HFF-Myc (cell line): ENCODE data around the gene KY.
"Not testable (repeated sequence)": the region's sequence is repeated elsewhere in the genome, so short reads cannot be mapped to it uniquely, and the experiment has no call there.

ENCODE experiments used
- DNase-seq: peaks from one replicate; pipeline ENCODE4 v3.0.0-alpha.2; 2011; ENCODE audit warnings: low read depth; ENCODE audit errors: extremely low read depth
- H3K4me3 ChIP-seq: replicated peaks from 2 replicates; pipeline ENCODE4 v1.5.1; 2011; ENCODE audit warnings: low read depth, mild to moderate bottlenecking, control low read depth, low read length
- TF ChIP-seq, protein P1 (sequence below): IDR thresholded peaks from 2 replicates; pipeline ENCODE4 v1.5.1; 2012; ENCODE audit warnings: mild to moderate bottlenecking, low read depth, low read length, control low read depth; ENCODE audit errors: missing control alignments

The KY gene

DNA sequence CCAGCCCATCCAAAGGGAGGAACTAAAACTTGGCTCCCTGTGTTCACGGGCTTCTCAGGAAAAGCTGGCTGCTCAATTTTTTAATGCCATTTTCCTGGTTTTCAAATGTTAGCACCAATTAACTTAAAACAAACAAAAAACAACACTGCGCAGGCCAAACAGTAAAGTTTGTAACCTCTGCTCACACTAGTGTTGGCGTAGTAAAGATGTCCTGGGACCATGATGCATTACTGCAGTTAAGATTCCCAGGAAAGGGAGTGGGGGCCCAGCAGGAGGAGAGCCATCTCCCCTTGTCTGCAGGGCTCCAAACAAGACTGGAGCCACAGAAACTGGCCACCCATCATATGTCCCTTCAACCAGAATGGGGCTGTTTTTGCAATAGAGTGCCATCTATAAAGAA lies 74.0 kb downstream of the KY start:
- TF ChIP-seq, protein P1, sequence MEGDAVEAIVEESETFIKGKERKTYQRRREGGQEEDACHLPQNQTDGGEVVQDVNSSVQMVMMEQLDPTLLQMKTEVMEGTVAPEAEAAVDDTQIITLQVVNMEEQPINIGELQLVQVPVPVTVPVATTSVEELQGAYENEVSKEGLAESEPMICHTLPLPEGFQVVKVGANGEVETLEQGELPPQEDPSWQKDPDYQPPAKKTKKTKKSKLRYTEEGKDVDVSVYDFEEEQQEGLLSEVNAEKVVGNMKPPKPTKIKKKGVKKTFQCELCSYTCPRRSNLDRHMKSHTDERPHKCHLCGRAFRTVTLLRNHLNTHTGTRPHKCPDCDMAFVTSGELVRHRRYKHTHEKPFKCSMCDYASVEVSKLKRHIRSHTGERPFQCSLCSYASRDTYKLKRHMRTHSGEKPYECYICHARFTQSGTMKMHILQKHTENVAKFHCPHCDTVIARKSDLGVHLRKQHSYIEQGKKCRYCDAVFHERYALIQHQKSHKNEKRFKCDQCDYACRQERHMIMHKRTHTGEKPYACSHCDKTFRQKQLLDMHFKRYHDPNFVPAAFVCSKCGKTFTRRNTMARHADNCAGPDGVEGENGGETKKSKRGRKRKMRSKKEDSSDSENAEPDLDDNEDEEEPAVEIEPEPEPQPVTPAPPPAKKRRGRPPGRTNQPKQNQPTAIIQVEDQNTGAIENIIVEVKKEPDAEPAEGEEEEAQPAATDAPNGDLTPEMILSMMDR = no peak
- H3K4me3 ChIP-seq = no peak overlapping the region
- DNase-seq = no peak

- TF ChIP-seq, protein P1 = no peak
- no peak for DNase-seq
- H3K4me3 ChIP-seq = no peak overlapping the region
Measured at GRCh38 chr3:134576426-134576825, 74.4 kb downstream of the KY start.

GRCh38 chr3:134569899-134570298 lies 80.9 kb downstream of the KY start:
- not testable (repeated sequence) for H3K4me3 ChIP-seq, DNase-seq

GRCh38 chr3:134568790-134569189 lies 82.0 kb downstream of the KY start:
- DNase-seq = no peak
- TF ChIP-seq, protein P1 = no peak

DNA sequence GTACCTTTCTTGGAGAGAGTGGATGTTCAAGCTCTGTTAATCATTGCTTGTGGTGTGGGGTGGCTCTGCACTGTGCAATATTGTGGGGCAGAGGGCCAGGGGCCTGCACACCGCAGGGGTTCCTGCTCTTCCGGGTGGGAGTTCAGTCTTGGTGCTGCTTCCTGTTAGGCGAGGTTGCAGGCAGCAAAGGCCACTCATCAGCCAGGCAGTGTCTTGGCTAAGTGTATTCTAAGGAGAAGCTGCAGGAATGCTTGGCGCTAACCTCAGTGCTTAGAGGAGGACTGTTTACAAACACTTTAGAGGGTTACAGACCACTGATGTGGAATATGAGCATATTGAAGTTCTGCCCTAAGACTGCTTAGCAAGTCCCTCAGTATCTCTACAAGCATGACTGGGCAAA lies 83.2 kb downstream of the KY start:
- no peak overlapping the region for H3K4me3 ChIP-seq
- no peak for DNase-seq
- TF ChIP-seq, protein P1 = no peak

More at GRCh38 chr3:134568790-134569189, 82.0 kb downstream of the KY start:
- no peak overlapping the region for H3K4me3 ChIP-seq

GRCh38 chr3:134564991-134565390 lies 85.8 kb downstream of the KY start:
- DNase-seq = no peak
- TF ChIP-seq, protein P1 = no peak
- H3K4me3 ChIP-seq = no peak overlapping the region

GRCh38 chr3:134563601-134564000 lies 87.2 kb downstream of the KY start:
- DNase-seq = no peak
- no peak overlapping the region for H3K4me3 ChIP-seq
- TF ChIP-seq, protein P1 = no peak

- TF ChIP-seq, protein P1 = no peak
- no peak overlapping the region for H3K4me3 ChIP-seq
- no peak for DNase-seq
Measured at GRCh38 chr3:134562055-134562454, 88.8 kb downstream of the KY start.
